ENCODE measurements around the gene SNUPN. TPM values are rescaled to one million over a fixed set of nuclear protein-coding genes. Genes with fewer than 3 reads are reported as not detected.

SNUPN gene
- total RNA-seq, 1 donor from 2014 or later: 23.5 TPM

GRCh38 chr15:75551091-75551490, 74.4 kb downstream of the SNUPN start:
- Histone ChIP-seq H3K27me3 (no peaks in the 10 kb centered on the region), H3K36me3 (no peaks in the 10 kb centered on the region), H3K4me3 (no peak overlapping the region), H3K9me3 (no peaks in the 10 kb centered on the region), H3K27ac (no peak overlapping the region), H3K4me1 (peaks cover 4% of the 10 kb centered on the region)
- TF ChIP-seq CTCF (IDR thresholded peaks at IDR 0.05): no peak
- DNase-seq (no peak), ATAC-seq (peak; percentile 85)
- intact Hi-C loops (cut with DNase I): no loop called here

Other genes with a start within 250 kb of the SNUPN start
- gene SIN3A, start 174.0 kb downstream of the SNUPN start, total RNA-seq: 56.0 TPM
- 26.0 TPM for gene PTPN9, start 46.4 kb downstream of the SNUPN start, total RNA-seq
- 54.9 TPM for gene IMP3, start 14.5 kb upstream of the SNUPN start, total RNA-seq
- gene SNX33, start 22.2 kb upstream of the SNUPN start, total RNA-seq: 31.0 TPM
- gene CSPG4, start 87.1 kb upstream of the SNUPN start, total RNA-seq: 12.6 TPM
- gene UBE2Q2, start 217.7 kb upstream of the SNUPN start, total RNA-seq: 29.6 TPM